H9 (cell line): ENCODE measurements around the gene PCBP4. TPM values are rescaled to one million over a fixed set of nuclear protein-coding genes. Genes with fewer than 3 reads are reported as not detected.

Experiments used
- DNase-seq: peaks from one replicate; pipeline ENCODE4 v3.0.0-alpha.2; 2017
- H2AFZ ChIP-seq: one replicate; pipeline ENCODE4 v1.6.1; 2013; ENCODE audit warnings: mild to moderate bottlenecking, low read length, control low read depth, moderate library complexity
- H2AK5ac ChIP-seq: 2 replicates; pipeline ENCODE4 v1.6.1; 2013; ENCODE audit warnings: low read length, control low read depth, mixed read lengths; ENCODE audit not compliant: insufficient read length
- H2BK120ac ChIP-seq: one replicate; pipeline ENCODE4 v1.6.1; 2013; ENCODE audit warnings: low read depth, mild to moderate bottlenecking, low read length, control low read depth, inconsistent platforms; ENCODE audit not compliant: poor library complexity, severe bottlenecking
- H2BK12ac ChIP-seq: 2 replicates; pipeline ENCODE4 v1.6.1; 2013; ENCODE audit warnings: low read length, control low read depth, mixed read lengths, low read depth; ENCODE audit not compliant: insufficient read length
- H2BK15ac ChIP-seq: 2 replicates; pipeline ENCODE4 v1.6.1; 2013; ENCODE audit warnings: low read depth, low read length, control low read depth
- H2BK20ac ChIP-seq: one replicate; pipeline ENCODE4 v1.6.1; 2013; ENCODE audit warnings: low read depth, mild to moderate bottlenecking, low read length, control low read depth, inconsistent platforms; ENCODE audit not compliant: poor library complexity, severe bottlenecking
- H2BK5ac ChIP-seq: 2 replicates; pipeline ENCODE4 v1.6.1; 2013; ENCODE audit warnings: low read length, control low read depth, mixed read lengths; ENCODE audit not compliant: insufficient read length
- H3K14ac ChIP-seq: 2 replicates; pipeline ENCODE4 v1.6.1; 2013; ENCODE audit warnings: low read length, control low read depth; ENCODE audit not compliant: insufficient read depth
- H3K18ac ChIP-seq: 2 replicates; pipeline ENCODE4 v1.6.1; 2013; ENCODE audit warnings: low read depth, mild to moderate bottlenecking, mixed read lengths, low read length, control low read depth; ENCODE audit not compliant: insufficient read length
- H3K23ac ChIP-seq: 2 replicates; pipeline ENCODE4 v1.6.1; 2013; ENCODE audit warnings: low read length, control low read depth, mixed read lengths, low read depth; ENCODE audit not compliant: insufficient read length
- H3K23me2 ChIP-seq: 2 replicates; pipeline ENCODE4 v1.6.1; 2013; ENCODE audit warnings: low read depth, mild to moderate bottlenecking, mixed read lengths, low read length, control low read depth; ENCODE audit not compliant: insufficient read length, poor library complexity, severe bottlenecking
- H3K27ac ChIP-seq: 2 replicates; pipeline ENCODE4 v1.5.1; 2013; ENCODE audit warnings: low read length, control low read depth, mixed read lengths, low read depth; ENCODE audit not compliant: insufficient read length
- H3K27me3 ChIP-seq: 2 replicates; pipeline ENCODE4 v1.6.1; 2013; ENCODE audit warnings: low read length, control low read depth, inconsistent platforms; ENCODE audit not compliant: insufficient read depth
- H3K4ac ChIP-seq: 2 replicates; pipeline ENCODE4 v1.6.1; 2013; ENCODE audit warnings: low read depth, mild to moderate bottlenecking, control low read depth, inconsistent platforms, low read length, moderate library complexity
- H3K4me1 ChIP-seq: 2 replicates; pipeline ENCODE4 v1.6.1; 2013; ENCODE audit warnings: low read length, control low read depth, inconsistent platforms; ENCODE audit not compliant: insufficient read depth
- H3K4me2 ChIP-seq: 2 replicates; pipeline ENCODE4 v1.6.1; 2013; ENCODE audit warnings: low read length, control low read depth, mixed read lengths; ENCODE audit not compliant: insufficient read length, insufficient read depth
- H3K56ac ChIP-seq: 2 replicates; pipeline ENCODE4 v1.6.1; 2013; ENCODE audit warnings: low read depth, mild to moderate bottlenecking, mixed read lengths, low read length, control low read depth; ENCODE audit not compliant: insufficient read length
- H3K79me1 ChIP-seq: 2 replicates; pipeline ENCODE4 v1.6.1; 2013; ENCODE audit warnings: low read depth, mild to moderate bottlenecking, moderate library complexity, low read length, control low read depth, inconsistent platforms; ENCODE audit not compliant: insufficient read depth, poor library complexity, severe bottlenecking
- H3K79me2 ChIP-seq: 2 replicates; pipeline ENCODE4 v1.6.1; 2013; ENCODE audit warnings: low read length, control low read depth, inconsistent platforms; ENCODE audit not compliant: insufficient read depth
- H3K9ac ChIP-seq: 2 replicates; pipeline ENCODE4 v1.6.1; 2013; ENCODE audit warnings: low read length, control low read depth, mixed read lengths; ENCODE audit not compliant: insufficient read length; ENCODE audit errors: extremely low read depth
- H3K9me3 ChIP-seq: one replicate; pipeline ENCODE4 v1.6.1; 2013; ENCODE audit warnings: low read depth, low read length, inconsistent platforms; ENCODE audit not compliant: control insufficient read depth
- H3T11ph ChIP-seq: one replicate; pipeline ENCODE4 v1.6.1; 2013; ENCODE audit warnings: mild to moderate bottlenecking, low read length, control low read depth, inconsistent platforms
- H4K20me1 ChIP-seq: one replicate; pipeline ENCODE4 v1.6.1; 2013; ENCODE audit not compliant: control insufficient read depth, insufficient read length, insufficient read depth
- H4K5ac ChIP-seq: 2 replicates; pipeline ENCODE4 v1.6.1; 2013; ENCODE audit warnings: low read depth, mild to moderate bottlenecking, mixed read lengths, low read length, control low read depth; ENCODE audit not compliant: insufficient read length
- H4K8ac ChIP-seq: replicated peaks from 2 replicates; pipeline ENCODE4 v1.6.1; 2013; ENCODE audit warnings: low read length, control low read depth, mixed read lengths, low read depth; ENCODE audit not compliant: insufficient read length
- H4K91ac ChIP-seq: 2 replicates; pipeline ENCODE4 v1.6.1; 2013; ENCODE audit warnings: low read depth, mild to moderate bottlenecking, moderate library complexity, mixed read lengths, low read length, control low read depth; ENCODE audit not compliant: insufficient read length
- H3K27ac Mint-ChIP-seq, 3 experiments: 2 replicates in 2 of 3; 3 replicates in 1 of 3; pipeline ENCODE4 v1.8.0; 2020 to 2021; ENCODE audit warnings: mixed read lengths in 3 of 3, mild to moderate bottlenecking in 1 of 3, moderate library complexity in 1 of 3
- H3K27me3 Mint-ChIP-seq: 2 replicates; pipeline ENCODE4 v1.8.0; 2021; ENCODE audit warnings: low read depth, mild to moderate bottlenecking, moderate library complexity, mixed read lengths
- H3K36me3 Mint-ChIP-seq, 3 experiments: 2 replicates in 2 of 3; 3 replicates in 1 of 3; pipeline ENCODE4 v1.8.0; 2020 to 2021; ENCODE audit warnings: low read depth in 3 of 3, mixed read lengths in 3 of 3; ENCODE audit not compliant: insufficient read depth in 1 of 3
- H3K4me1 Mint-ChIP-seq, 2 experiments: 2 replicates each; pipeline ENCODE4 v1.8.0; 2020; ENCODE audit warnings: mixed read lengths in 2 of 2
- H3K4me3 Mint-ChIP-seq, 2 experiments: 2 replicates in 1 of 2; 3 replicates in 1 of 2; pipeline ENCODE4 v1.8.0; 2020 to 2021; ENCODE audit warnings: mild to moderate bottlenecking in 2 of 2, mixed read lengths in 2 of 2, moderate library complexity in 1 of 2
- H3K9me3 Mint-ChIP-seq, 2 experiments: 2 replicates in 1 of 2; 3 replicates in 1 of 2; pipeline ENCODE4 v1.8.0; 2020; ENCODE audit warnings: mild to moderate bottlenecking in 2 of 2, mixed read lengths in 2 of 2, moderate library complexity in 1 of 2
- WGBS: extraction: QIAGEN DNeasy Blood & Tissue Kit; methylation state at CpG from one replicate; pipeline ENCODE4 v1.1.7; 2013; ENCODE audit warnings: missing lambda C conversion rate, low lambda C conversion rate, mixed read lengths; ENCODE audit not compliant: insufficient read length; ENCODE audit errors: extremely low coverage; 5-methylcytosine and 5-hydroxymethylcytosine counted together
- total RNA-seq: library from RNA; stranded (reverse); gene quantifications from 2 replicates; pipeline ENCODE4 v1.2.1, GENCODE V29; 2021
- TF ChIP-seq, protein P1 (sequence below): fragments of 200-600 bp; sonication (generic); conservative IDR thresholded peaks from 3 replicates; pipeline ENCODE4 v1.8.0; 2021; ENCODE audit warnings: antibody characterized with exemption, mild to moderate bottlenecking

The PCBP4 gene
- total RNA-seq, 1 experiment from 2014 or later = 24.6 TPM

GRCh38 chr3:51944451-51945021, 22.7 kb downstream of the PCBP4 start:
- Histone ChIP-seq H4K91ac (no peak overlapping the region), H2BK120ac (no peak overlapping the region)

More at GRCh38 chr3:51944451-51945021, 22.7 kb downstream of the PCBP4 start:
- peaks cover 10% of the 10 kb centered on the region for H3K79me2 ChIP-seq
- no peak overlapping the region for H3K14ac ChIP-seq
- H3K4me1 ChIP-seq = 0 out of 2 replicates have a peak, but pooled peaks cover 2% of the 10 kb centered on the region
- Mint-ChIP-seq H3K36me3 (peaks cover 3 to 10% (median 9%) of the 10 kb centered on the region in 3 experiments; a peak in 6 of 7 replicates), H3K4me1 (peaks cover 14 to 18% of the 10 kb centered on the region in 2 experiments), H3K4me3 (no peak overlapping the region), H3K27ac (no peak overlapping the region), H3K27me3 (peaks cover 67% of the 10 kb centered on the region), H3K9me3 (no peaks in the 10 kb centered on the region)
- no peak overlapping the region for H3K4me2 ChIP-seq
- no peak overlapping the region for H2BK20ac ChIP-seq
- H3K18ac ChIP-seq = no peak overlapping the region
- H3K27ac ChIP-seq = no peak overlapping the region
- H3K23me2 ChIP-seq = peaks cover 16% of the 10 kb centered on the region
- H2AFZ ChIP-seq = no peak overlapping the region
- no peak overlapping the region for H4K5ac ChIP-seq
- no peak overlapping the region for H3K56ac ChIP-seq
- no peak for DNase-seq
- no peaks in the 10 kb centered on the region for H3K27me3 ChIP-seq
- no peaks in the 10 kb centered on the region for H3K9me3 ChIP-seq
- H4K8ac ChIP-seq = no peak overlapping the region
- no peak overlapping the region for H3T11ph ChIP-seq
- no peak overlapping the region for H3K4ac ChIP-seq
- H3K79me1 ChIP-seq = peaks cover 8% of the 10 kb centered on the region
- H4K20me1 ChIP-seq = peaks cover 6% of the 10 kb centered on the region
- no peak overlapping the region for H2BK12ac ChIP-seq
- H2BK15ac ChIP-seq = no peak overlapping the region
- TF ChIP-seq, protein P1, sequence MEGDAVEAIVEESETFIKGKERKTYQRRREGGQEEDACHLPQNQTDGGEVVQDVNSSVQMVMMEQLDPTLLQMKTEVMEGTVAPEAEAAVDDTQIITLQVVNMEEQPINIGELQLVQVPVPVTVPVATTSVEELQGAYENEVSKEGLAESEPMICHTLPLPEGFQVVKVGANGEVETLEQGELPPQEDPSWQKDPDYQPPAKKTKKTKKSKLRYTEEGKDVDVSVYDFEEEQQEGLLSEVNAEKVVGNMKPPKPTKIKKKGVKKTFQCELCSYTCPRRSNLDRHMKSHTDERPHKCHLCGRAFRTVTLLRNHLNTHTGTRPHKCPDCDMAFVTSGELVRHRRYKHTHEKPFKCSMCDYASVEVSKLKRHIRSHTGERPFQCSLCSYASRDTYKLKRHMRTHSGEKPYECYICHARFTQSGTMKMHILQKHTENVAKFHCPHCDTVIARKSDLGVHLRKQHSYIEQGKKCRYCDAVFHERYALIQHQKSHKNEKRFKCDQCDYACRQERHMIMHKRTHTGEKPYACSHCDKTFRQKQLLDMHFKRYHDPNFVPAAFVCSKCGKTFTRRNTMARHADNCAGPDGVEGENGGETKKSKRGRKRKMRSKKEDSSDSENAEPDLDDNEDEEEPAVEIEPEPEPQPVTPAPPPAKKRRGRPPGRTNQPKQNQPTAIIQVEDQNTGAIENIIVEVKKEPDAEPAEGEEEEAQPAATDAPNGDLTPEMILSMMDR = no peak
- no peak overlapping the region for H2AK5ac ChIP-seq
- H3K9ac ChIP-seq = no peak overlapping the region
- no peak overlapping the region for H3K23ac ChIP-seq
- no CpG with 5 or more reads among the region's 11 CpGs for WGBS
- H2BK5ac ChIP-seq = no peak overlapping the region
